Smooth muscle cell (in vitro differentiated cells): ENCODE results near the gene LSP1. TPM values are rescaled to one million over a fixed set of nuclear protein-coding genes. Genes with fewer than 3 reads are reported as not detected.
"Not testable (repeated sequence)": the region's sequence is repeated elsewhere in the genome, so short reads cannot be mapped to it uniquely, and the experiment has no call there.

Experiments used
- DNase-seq: peaks from one replicate; lab custom pipeline; 2025; ENCODE audit not compliant: unreplicated experiment; lab: John Stamatoyannopoulos, UW
- H2AFZ ChIP-seq: fragments of 200-600 bp; sonication (generic); 2 replicates; pipeline ENCODE4 v1.6.0; 2016; ENCODE audit warnings: antibody characterized with exemption, low read depth, mild to moderate bottlenecking
- H3F3A ChIP-seq: fragments of 200-600 bp; sonication (generic); 2 replicates; pipeline ENCODE4 v1.6.0; 2017; ENCODE audit warnings: antibody characterized with exemption, low read depth
- H3K27ac ChIP-seq: fragments of 200-600 bp; sonication (generic); 2 replicates; pipeline ENCODE4 v1.5.1; 2016; ENCODE audit warnings: low read depth, mild to moderate bottlenecking
- H3K27me3 ChIP-seq: fragments of 200-600 bp; sonication (generic); 2 replicates; pipeline ENCODE4 v1.6.1; 2016; ENCODE audit warnings: low read depth, mild to moderate bottlenecking
- H3K36me3 ChIP-seq: fragments of 200-600 bp; sonication (generic); 2 replicates; pipeline ENCODE4 v1.5.1; 2016; ENCODE audit warnings: low read depth
- H3K4me1 ChIP-seq: fragments of 200-600 bp; sonication (generic); 2 replicates; pipeline ENCODE4 v1.5.1; 2016; ENCODE audit warnings: low read depth
- H3K4me2 ChIP-seq: fragments of 200-600 bp; sonication (generic); 2 replicates; pipeline ENCODE4 v1.6.0; 2016; ENCODE audit warnings: mild to moderate bottlenecking
- H3K4me3 ChIP-seq: fragments of 200-600 bp; sonication (generic); 2 replicates; pipeline ENCODE4 v1.5.1; 2016; ENCODE audit warnings: mild to moderate bottlenecking
- H3K79me2 ChIP-seq: fragments of 200-600 bp; sonication (generic); 2 replicates; pipeline ENCODE4 v1.6.0; 2016; ENCODE audit warnings: low read depth, mild to moderate bottlenecking
- H3K9ac ChIP-seq: fragments of 200-600 bp; sonication (generic); 2 replicates; pipeline ENCODE4 v1.6.0; 2016; ENCODE audit warnings: low read depth
- H3K9me3 ChIP-seq: fragments of 200-600 bp; sonication (generic); replicated peaks from 2 replicates; pipeline ENCODE4 v1.5.1; 2016; ENCODE audit warnings: low read depth
- H4K20me1 ChIP-seq: fragments of 200-600 bp; sonication (generic); 2 replicates; pipeline ENCODE4 v1.6.0; 2016; ENCODE audit warnings: low read depth
- CTCF ChIP-seq: fragments of 200-600 bp; sonication (generic); IDR thresholded peaks from 2 replicates; pipeline ENCODE4 v1.5.1; 2017; ENCODE audit warnings: borderline replicate concordance, mild to moderate bottlenecking, antibody characterized with exemption; ENCODE audit not compliant: insufficient read depth, poor library complexity, severe bottlenecking
- WGBS: methylation state at CpG from one replicate; pipeline ENCODE4 v1.1.7; 2016; ENCODE audit warnings: low lambda C conversion rate; 5-methylcytosine and 5-hydroxymethylcytosine counted together
- microRNA-seq: library from miRNA; unstranded; fragments of <30 nt; microRNA quantifications from one replicate; pipeline ENCODE4, GENCODE V29; 2016; ENCODE audit warnings: borderline number of aligned reads
- polyA plus RNA-seq: library from polyadenylated mRNA; unstranded; fragments of >200 nt; fragmentation: Nextera tagmentation; extraction: Ambion mirVana; gene quantifications from 2 replicates; pipeline ENCODE4 v1.2.1, GENCODE V29; 2016
- small RNA-seq: library from RNA; depleted of rRNA; stranded (forward); fragments of <200 nt; gene quantifications from one replicate; pipeline ENCODE3, GENCODE V24; 2014
- total RNA-seq: library from RNA; depleted of rRNA; stranded (reverse); fragments of >200 nt; gene quantifications from 2 replicates; pipeline ENCODE4 v1.2.3, GENCODE V29; 2014

Gene LSP1
- total and polyA plus RNA-seq, 2 experiments from 2014 or later, result 2.1 to 13.7 TPM

- no peak overlapping the region for H3K4me2 ChIP-seq
- no peak for DNase-seq
These were observed 86.2 kb downstream of the LSP1 start for GRCh38 chr11:1939006-1939625.

GRCh38 chr11:1939788-1940187 lies 86.9 kb downstream of the LSP1 start:
- WGBS, result 100% methylated on average over 1 of the region's 1 CpG
- not testable (repeated sequence) for DNase-seq

More at GRCh38 chr11:1939006-1939625, 86.2 kb downstream of the LSP1 start:
- Histone ChIP-seq H2AFZ (no peak overlapping the region), H4K20me1 (no peaks in the 10 kb centered on the region), H3K4me3 (no peak overlapping the region), H3K79me2 (no peaks in the 10 kb centered on the region), H3K36me3 (no peaks in the 10 kb centered on the region), H3K9me3 (no peaks in the 10 kb centered on the region), H3K27me3 (no peaks in the 10 kb centered on the region), H3K4me1 (no peaks in the 10 kb centered on the region), H3K27ac (no peak overlapping the region), H3K9ac (no peak overlapping the region), H3F3A (no peaks in the 10 kb centered on the region)
- TF ChIP-seq CTCF, result no peak
- WGBS, result 60% methylated on average over 20 of the region's 23 CpGs

More at GRCh38 chr11:1939788-1940187, 86.9 kb downstream of the LSP1 start:
- not testable (repeated sequence) for H3K36me3 ChIP-seq, H3K9me3 ChIP-seq, H4K20me1 ChIP-seq, H3K27me3 ChIP-seq, H3K27ac ChIP-seq, H2AFZ ChIP-seq, H3K79me2 ChIP-seq, H3K9ac ChIP-seq, H3K4me2 ChIP-seq, H3F3A ChIP-seq, H3K4me3 ChIP-seq, H3K4me1 ChIP-seq

Small RNAs within 50 kb of the gene (microRNA-seq; reads per million reads assigned to microRNA genes)
- not detected for gene MIR4298
- not detected for gene MIR7847

Small RNAs within 50 kb of the gene (small RNA-seq; reads per million reads assigned to genes)
- gene AC051649.1 (not detected), gene MIR4298 (not detected)

Other genes starting within 250 kb of the LSP1 start
- gene KRTAP5-3, start 244.6 kb upstream of the LSP1 start, total RNA-seq, result not detected in 2 replicates
- not detected in 2 replicates for gene KRTAP5-3, start 244.6 kb upstream of the LSP1 start, polyA plus RNA-seq
- gene KRTAP5-4, start 230.9 kb upstream of the LSP1 start, total RNA-seq, result not detected in 2 replicates
- gene KRTAP5-4, start 230.9 kb upstream of the LSP1 start, polyA plus RNA-seq, result not detected in 2 replicates
- gene KRTAP5-5, start 223.3 kb upstream of the LSP1 start, total RNA-seq, result not detected in 2 replicates
- not detected in 2 replicates for gene KRTAP5-5, start 223.3 kb upstream of the LSP1 start, polyA plus RNA-seq
- not detected in 2 replicates for gene KRTAP5-6, start 155.9 kb upstream of the LSP1 start, total RNA-seq
- not detected in 2 replicates for gene KRTAP5-6, start 155.9 kb upstream of the LSP1 start, polyA plus RNA-seq
- 0.49 and 2.5 TPM in 2 replicates for gene IFITM10, start 102.5 kb upstream of the LSP1 start, total RNA-seq
- gene IFITM10, start 102.5 kb upstream of the LSP1 start, polyA plus RNA-seq, result 2.2 and 4.2 TPM in 2 replicates
- gene CTSD, start 89.2 kb upstream of the LSP1 start, total RNA-seq, result 101 and 123 TPM in 2 replicates
- 301 and 310 TPM in 2 replicates for gene CTSD, start 89.2 kb upstream of the LSP1 start, polyA plus RNA-seq
- gene SYT8, start 18.1 kb upstream of the LSP1 start, total RNA-seq, result 0.13 TPM in 1 of 2 replicates, not detected in the other
- 1.4 and 2.0 TPM in 2 replicates for gene SYT8, start 18.1 kb upstream of the LSP1 start, polyA plus RNA-seq
- gene TNNI2, start 14.1 kb upstream of the LSP1 start, total RNA-seq, result 0.94 TPM in 1 of 2 replicates, not detected in the other
- 0.74 and 1.2 TPM in 2 replicates for gene TNNI2, start 14.1 kb upstream of the LSP1 start, polyA plus RNA-seq
- not detected in 2 replicates for gene PRR33, start 38.8 kb downstream of the LSP1 start, total RNA-seq
- gene PRR33, start 38.8 kb downstream of the LSP1 start, polyA plus RNA-seq, result not detected in 2 replicates
- 1.9 TPM in 1 of 2 replicates, not detected in the other for gene TNNT3, start 66.6 kb downstream of the LSP1 start, total RNA-seq
- gene TNNT3, start 66.6 kb downstream of the LSP1 start, polyA plus RNA-seq, result 0.97 and 4.7 TPM in 2 replicates
- 27.7 and 51.6 TPM in 2 replicates for gene MRPL23, start 94.2 kb downstream of the LSP1 start, total RNA-seq
- 28.9 and 38.8 TPM in 2 replicates for gene MRPL23, start 94.2 kb downstream of the LSP1 start, polyA plus RNA-seq
- 3.3 and 6.5 TPM in 2 replicates for gene H19, start 144.8 kb downstream of the LSP1 start, total RNA-seq
- gene H19, start 144.8 kb downstream of the LSP1 start, polyA plus RNA-seq, result 2.5 and 2.6 TPM in 2 replicates